Epidermal melanocyte (primary cell): ENCODE data around the gene EPHA1.
"Not testable (repeated sequence)": the region's sequence is repeated elsewhere in the genome, so short reads cannot be mapped to it uniquely, and the experiment has no call there.

Experiments used
- DNase-seq: peaks from one replicate; pipeline ENCODE4 v3.0.0; 2011; ENCODE audit warnings: low spot score; ENCODE audit not compliant: insufficient read length

The EPHA1 gene

DNA sequence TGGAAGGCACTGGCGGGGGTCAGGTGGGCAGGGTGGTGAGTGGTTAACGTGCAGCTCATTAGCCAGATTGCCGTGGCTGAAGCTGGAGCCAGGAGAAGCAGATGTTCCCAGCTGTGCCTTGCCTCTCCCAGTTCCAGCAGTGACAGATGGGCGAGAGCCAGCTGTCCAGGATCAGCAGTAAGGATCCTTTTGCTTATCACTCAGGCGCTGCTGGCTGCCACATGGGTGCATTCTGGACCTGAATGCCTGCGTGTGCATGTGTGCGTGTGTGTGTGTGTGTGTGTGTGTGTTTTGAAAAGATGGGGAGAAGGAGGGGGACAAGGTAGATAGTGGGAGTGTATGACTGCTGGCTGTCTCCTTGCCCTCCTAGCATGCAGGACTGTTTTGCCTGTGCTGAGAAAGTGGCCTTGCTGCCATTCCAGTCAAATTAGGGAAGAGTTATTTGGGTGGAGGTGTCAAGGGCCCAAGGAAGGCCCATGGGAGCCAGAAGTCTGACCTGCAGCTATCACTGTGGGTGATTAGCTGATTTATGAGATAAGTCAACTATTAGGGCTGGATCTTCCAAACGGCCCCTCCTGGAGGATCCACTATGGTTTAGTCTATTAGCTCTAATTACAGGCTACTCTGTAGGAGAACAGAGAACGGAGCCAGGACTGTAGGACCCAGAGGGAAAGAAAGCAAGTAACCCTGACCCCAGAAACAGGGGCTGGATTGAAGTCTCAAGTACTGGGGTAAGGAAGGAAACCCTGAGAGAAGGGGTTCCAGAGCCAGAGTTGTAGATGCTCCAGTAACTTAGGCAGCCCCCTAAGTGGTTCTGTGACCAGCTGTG lies 3.3 kb downstream of the EPHA1 start:
- DNase-seq = peak; percentile 44

DNA sequence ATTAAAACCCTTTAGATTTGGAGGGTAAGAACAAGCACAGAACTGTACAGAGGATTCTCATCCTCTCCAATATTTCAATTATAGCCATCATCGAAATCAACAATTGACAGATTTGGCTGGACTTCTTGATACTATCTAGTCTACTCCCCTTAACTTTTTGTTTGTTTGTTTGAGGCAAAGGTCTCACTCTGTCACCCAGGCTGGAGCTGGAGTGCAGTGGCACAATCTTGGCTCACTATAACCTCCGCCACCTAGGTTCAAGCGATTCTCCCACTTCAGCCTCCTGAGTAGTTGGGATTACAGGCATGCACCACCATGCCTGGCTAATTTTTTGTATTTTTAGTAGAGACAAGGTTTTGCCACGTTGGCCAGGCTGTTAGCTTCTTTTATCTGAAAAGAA lies 6.4 kb downstream of the EPHA1 start:
- DNase-seq = not testable (repeated sequence)

DNA sequence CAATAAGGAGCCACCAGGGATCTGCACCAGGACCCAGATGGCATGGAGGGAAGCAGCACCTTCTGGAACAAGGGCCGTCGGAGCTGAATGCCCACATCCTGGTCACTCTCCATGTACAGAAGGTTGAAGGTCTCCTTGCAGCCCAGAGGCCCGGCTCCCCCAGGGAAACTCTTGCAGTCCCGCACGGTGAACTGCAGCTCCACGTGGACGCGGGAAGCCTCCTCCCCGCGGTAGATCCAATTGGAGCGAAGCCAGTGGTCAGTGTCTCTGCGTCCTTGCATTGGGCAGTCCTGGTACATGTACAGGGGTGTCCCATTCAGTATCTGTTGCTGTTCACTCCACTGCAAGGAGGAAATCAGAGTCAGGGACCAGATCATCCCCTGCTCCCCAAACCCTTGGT lies 7.4 kb downstream of the EPHA1 start:
- no peak for DNase-seq

DNA sequence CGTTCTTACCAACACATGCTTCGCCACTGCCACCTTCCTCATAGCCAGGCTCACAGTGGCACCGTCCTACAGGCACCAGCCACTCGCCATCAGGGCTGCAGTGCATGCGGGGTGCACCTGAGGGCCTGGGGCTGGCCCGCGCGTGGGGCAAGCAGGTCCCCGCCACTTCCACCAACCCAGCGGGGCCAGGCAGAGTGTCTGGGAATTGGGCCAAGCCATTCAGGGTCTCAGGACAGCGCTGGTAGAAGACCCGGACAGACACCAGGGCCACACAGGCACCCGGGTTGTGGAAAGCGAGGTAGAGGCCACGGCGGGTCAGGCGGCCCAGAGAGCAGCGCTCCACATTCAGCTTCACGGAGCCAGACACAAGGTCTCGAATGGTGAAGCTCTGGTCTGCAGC lies 9.0 kb downstream of the EPHA1 start:
- no peak for DNase-seq

DNA sequence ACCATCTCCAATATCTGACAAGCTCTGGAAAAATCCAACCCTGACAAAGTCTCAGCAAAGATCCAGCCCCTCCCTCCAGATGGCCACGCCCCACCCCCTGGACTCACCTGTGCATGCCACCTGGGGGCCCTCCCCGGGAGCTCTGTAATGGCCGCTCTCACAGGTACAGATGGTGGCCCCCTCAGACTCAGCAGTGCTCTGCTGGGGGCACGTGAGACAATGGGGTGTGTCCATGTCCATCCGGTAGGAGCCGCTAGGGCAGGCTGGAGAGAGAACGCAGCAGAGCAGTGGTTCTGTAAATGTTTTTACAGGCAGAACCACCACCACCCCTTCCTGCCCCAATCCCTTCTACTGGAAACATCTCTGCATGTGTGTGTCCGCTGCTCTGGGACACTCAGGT lies 9.5 kb downstream of the EPHA1 start:
- no peak for DNase-seq

DNA sequence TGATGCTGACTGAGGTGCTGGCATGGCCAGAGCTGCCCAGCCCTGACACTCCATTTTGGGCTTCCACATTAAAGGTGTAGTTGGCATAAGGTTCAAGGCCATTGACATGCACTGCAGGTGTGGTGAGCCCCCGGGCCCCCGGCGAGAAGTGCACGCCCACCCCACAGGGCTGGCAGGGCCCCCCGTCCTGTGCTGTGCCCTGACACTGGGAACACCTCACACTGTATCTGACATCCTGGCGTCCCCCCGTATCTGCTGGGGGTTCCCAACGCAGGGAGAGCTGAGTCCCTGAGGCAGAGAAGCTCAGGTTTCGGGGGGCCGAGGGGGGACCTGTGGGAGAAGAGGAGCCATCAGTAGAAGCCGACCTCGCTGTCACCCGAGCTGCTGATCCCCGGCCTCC lies 10.0 kb downstream of the EPHA1 start:
- no peak for DNase-seq

DNA sequence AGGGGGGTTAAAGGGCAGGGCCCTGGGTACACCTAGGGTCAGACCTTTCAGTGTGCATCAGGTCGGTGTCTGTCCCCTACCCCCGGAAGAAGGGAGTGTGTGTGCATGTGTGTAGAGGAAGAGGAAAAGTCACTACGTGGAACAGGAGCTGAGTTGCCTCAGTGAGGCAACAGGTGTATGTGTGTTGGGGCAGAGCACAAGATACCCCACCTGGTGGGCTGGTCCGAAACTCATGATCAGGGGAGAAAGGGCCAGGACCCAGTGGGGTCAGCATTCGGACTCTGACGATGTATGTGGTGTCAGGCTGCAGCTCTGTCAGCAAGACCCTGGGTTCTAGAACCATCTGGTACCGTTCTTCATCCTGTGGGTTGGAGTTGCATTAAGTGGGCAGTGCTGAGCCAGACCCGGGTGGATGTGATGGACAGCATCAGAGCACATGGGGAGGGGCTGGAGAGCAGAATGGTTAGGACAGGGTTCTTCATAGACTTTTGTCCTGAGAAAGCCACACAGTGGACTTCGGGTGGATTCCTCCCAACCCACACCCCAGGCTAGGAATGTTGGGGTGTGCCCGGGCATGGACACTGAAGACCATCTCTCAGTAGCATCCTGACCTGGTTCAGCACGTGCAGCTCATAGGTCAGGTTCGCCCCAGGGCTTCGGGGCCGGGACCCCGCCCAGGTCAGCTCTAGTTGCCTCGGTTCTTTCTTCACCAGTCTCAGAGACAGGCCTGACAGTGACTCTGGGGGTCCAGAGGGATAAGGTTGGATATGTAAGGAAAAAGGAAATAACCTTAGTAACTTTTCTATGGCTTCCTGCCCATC lies 10.7 kb downstream of the EPHA1 start:
- DNase-seq = no peak

DNA sequence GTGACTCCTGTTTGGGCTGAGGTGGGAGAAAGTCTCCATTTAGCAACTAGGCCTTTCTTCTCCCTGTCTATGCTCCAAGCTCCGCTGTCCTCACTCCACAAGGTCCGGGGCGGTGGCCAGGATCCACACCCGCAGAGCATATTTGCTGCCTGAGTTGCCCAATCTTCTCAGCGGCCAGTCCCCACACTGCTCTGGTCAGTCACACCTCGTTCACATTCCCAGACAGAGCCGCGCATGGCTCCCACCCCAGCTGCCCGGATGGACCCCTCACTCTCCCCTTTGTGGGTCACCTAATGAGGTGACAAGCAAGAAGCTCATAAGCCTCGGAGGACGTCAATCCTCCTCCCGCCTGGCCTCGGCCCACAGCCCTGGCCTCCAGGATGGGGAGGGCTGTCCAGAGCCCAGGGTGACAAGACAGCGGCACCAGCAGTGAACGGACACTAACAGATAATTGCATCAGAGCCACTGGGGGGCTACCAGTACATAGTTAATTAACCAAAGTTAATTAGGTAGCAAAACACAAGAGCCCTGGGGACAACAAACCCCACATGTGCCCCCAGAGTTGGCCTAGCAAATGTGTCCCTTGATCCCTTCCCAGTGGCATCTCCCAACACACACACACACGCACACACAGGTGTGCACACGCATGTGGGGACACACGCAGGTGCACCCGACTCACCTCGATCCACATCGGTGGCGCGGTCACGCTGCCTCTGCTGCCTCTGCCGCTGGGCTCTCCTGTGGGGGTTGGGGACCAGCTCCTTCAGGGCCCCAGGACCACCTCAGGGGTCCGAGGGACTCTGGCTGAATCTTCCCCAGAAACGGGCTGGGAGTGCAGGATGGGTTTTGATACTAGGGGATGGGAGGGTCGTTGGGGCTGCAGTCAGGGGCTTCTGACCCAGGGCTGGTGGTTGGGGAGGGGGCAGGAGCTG lies 11.8 kb downstream of the EPHA1 start:
- no peak for DNase-seq

DNA sequence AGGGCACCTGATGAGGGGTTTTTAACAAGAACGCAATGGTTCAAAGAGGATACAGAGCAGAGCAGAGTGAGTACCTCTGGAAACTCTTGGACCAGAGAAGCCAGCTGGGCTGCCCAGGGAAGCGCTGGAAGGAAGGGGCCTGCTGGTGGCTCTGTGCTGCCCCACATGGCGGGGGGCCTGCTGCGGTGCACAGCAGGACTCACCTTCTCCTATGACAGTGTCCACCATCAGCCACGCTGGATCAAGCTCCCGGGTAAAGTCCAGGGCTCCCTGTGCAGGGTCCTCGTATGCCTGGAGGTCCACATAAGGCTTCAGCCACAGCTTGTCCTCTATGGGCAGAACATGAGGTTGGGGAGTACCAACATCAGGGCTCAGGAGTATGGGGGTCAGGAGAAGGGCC lies 12.5 kb downstream of the EPHA1 start:
- DNase-seq = no peak

DNA sequence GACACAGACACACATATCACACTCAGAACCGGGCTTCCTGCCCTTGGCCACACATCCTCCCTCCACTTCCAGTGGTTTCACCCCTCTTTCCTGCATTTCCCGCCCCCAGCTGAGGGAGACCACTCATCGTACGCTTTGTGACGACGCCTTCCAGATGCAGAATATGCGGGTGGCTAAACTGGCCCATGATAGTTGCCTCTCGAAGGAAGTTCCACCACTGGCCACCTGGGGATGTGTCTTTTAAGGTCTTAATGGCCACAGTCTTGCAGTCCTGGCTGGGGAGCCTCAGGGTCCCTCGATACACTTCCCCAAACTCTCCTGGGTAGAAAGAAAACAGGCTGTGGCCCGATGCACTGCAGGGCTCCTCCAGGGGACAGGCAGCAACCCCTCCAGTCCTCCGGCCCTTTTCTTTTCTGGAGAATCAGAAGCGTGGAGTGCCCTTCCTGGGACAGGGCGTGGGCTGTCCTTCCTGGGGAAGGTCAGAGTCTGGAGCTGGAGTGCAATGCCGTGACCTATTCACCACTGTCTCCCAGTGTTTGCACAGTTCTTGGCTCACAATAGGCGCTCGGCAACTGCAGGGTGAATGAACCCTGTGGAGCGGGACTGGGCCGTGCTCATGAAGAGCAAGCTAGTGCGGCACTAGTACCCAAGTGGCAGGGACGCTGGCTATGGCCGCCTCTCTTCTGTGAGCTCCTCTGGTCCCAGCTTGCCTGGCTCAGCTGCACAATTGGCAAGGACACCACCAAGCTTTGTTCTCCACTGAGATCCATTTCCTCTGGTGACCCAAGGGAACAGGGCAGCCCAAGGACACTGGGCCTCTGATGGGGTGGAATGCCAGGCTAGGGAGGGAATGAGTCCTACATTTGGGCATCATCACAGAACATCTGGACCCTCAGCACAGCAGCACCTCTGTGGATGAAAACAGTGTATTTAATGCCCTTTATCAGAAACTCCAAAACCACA lies 13.2 kb downstream of the EPHA1 start:
- DNase-seq = no peak

DNA sequence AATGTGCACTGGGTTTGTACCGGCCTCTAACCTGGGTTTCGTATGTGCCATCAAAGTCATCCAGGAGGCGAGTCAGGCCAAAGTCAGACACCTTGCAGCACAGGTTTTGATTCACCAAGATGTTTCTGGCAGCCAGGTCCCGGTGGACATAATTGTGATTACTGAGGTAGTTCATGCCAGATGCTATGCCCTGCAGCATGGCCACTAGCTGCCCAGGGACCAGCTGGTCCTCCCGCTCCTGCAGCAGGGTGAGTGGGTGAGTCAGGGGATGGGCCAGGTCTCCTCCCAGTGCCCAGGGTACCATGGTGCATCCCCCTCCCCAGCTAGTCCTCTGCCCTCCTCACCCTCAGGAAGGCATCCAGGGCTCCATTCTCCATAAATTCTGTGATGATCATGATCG lies 13.9 kb downstream of the EPHA1 start:
- DNase-seq = no peak

DNA sequence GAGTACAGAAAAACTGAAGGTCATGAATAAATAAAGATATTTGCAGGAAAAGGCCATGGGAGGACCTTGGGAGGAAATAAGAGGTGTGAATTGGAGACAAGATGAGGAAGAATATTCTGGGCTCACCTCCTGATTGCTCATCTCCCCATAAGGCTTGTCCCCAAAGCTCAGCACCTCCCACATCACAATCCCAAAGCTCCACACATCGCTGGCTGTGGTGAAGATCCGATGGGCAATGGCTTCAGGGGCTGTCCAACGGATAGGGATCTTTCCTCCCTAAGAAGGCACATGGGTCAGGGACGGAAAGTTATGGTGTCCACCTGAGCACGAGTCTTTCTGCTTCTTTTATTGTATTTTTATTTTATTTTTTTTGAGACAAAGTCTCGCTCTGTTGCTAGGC lies 14.6 kb downstream of the EPHA1 start:
- DNase-seq = no peak

DNA sequence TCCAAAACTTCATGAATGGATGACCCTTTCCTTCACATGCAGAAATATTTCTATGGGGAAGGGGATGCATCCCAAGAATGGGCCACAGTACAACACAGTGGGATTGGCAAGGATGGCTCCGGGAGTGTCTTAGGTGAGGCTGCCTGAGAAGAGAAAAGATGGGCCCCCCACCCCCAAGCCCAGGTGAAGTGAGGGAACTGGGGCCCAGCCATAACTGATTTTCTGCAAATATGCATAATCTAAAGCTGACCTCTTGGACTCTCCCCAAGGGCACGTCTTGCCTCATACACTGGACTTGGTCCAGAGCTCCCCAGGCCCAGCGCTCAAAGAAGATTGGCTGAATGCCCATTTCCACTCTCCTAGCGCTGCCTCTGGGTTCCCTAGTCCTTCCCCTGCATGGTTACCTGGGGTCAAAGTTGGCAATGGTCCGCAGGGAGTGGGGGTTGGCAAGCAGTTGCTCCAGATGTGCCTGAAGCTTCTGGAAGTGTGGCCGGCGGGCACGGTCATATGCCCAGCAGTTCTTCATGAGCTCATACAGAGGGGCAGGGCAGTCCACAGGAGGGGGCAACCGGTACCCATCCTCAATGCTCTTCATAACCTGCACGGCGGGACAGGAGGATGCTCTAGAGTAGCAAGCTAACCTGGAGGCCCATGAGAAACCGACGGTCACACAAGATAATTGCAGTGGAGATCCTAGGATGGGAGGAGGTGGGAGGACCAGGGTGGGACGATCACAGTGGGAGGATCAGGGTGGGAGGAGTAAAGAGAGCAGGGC lies 15.2 kb downstream of the EPHA1 start:
- no peak for DNase-seq

DNA sequence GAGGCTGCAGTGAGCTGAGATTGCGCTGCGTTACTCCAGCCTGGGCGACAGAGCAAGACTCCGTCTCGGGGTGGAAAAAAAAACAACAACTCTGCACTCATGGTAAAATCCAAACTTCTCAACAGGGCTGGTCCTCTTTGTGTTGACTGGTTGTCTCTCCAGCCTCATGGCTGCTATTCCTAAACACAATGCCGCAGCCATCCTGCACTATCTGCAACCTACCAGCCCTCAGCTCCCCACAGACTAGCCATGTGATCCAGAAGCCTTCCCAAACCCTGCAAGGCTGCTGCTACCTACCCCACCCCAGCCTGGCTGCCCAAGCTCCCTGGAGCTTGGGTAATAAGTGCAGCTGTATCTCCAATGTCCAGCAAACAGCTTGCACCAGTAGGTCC lies 15.8 kb downstream of the EPHA1 start:
- DNase-seq = no peak

DNA sequence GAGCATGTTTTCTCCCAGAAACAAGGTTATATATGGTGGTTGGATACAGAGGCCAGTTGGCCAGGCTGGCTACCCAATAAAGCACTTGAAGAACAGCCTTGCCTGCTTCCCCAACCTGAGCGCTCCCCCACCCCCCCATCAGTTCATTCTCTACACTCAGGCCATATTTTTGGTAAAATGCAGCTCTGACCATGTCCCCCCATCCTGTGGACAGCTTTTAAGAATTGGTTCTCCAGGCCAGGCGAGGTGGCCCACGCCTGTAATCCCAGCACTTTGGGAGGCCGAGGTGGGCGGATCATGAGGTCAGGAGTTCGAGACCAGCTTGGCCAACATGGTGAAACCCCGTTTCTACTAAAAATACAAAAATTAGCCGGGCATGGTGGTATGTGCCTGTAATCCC lies 16.2 kb downstream of the EPHA1 start:
- DNase-seq = not testable (repeated sequence)

DNA sequence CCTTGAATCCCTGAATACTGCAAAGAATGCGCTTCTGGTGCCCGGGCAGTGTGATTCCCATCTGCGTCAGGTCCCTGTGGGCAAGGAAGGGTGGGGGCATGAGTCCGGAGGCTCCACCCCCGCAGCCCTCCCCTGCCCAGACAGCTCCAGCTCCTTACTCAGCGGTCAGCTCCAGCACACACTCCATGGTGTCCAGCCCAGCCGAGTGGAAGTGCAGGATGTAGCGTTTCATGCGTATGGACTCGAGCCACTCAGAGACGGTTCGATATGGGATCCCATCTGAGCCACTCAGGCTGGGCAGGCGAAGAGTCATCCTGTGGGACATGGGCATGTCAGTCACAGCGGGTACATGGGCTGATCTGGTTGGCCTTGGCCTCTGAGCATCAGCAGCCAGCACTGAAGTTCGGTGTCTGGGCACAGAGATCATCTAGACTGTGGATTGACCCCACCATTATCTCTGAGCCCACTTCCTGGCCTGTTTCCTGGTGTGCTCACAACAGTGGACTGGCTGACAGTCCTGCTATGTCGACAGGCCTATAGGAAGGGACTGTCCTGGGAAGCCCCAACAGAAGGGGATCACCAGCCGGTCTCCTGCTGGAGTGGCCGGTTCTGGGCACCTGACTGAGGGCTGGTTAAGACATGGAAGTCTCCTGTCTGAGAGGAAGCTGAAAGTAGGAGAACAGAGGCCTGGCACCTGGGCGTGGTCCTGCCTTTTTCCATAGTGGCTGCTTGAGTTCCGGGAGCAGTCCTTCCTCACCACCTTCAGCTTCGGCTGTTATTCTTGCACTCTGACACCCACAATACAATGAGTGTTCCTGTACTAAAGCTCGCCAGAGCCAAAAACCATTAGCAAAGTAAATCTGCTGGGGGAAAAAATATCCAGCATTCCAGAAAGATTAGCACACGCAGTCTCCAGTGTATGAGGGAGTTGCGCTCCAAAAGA lies 16.9 kb downstream of the EPHA1 start:
- no peak for DNase-seq

DNA sequence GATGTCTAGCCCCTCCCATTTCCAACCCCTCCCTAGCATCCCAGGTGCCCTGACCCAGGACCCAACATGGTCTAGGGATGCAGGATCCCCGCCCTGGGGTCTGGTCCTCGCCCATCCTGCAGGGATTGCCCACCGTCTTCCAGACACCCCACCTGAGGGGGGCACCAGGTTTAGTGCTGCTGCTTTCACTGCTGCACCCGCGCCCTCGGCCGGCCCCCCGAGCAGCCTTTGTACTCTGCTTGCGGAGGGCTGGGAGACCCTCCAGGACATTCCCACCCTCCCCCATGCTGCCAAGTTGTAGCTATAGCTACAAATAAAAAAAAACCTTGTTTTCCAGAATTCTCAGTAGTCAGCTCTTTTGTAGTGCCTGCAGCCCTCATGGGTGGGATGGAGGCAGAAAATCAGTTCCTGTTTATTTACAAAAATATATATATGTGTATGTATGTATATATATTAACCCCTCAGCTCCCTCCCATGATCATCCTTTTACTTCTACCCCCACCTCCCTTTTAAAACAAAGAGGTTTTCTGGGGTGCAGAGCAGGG lies 17.8 kb downstream of the EPHA1 start:
- DNase-seq = no peak

DNA sequence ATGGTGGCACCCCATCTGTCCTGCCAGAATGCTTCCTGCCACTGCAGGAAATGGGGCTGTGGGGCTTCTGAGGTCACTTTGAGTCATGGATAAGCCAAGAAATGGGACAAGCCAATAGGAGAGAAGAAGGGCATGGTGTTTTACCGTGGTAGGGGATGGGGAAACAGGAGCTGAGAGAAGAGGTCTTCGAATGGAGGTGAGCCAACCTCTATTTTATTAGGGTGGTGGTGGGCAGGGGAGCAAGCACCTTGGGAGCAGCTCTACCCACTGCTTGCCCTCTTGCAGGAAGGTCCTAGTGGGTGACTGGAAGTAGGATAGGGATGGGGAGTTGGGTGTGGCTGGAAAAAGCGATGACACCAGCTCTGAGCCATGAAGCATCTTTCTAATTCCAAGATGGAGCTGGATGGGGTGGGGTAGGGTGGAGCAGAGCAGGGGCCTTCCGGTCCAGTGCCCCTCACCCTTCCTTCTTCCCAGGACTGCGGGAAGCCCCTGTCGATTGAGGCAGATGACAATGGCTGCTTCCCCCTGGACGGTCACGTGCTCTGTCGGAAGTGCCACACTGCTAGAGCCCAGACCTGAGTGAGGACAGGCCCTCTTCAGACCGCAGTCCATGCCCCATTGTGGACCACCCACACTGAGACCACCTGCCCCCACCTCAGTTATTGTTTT lies 18.4 kb downstream of the EPHA1 start:
- DNase-seq = no peak
